Measurements from ENCODE around the gene ZCCHC4. TPM values are rescaled to one million over a fixed set of nuclear protein-coding genes. Genes with fewer than 3 reads are reported as not detected.
"Not testable (repeated sequence)": the region's sequence is repeated elsewhere in the genome, so short reads cannot be mapped to it uniquely, and the experiment has no call there.

ZCCHC4 gene
- total RNA-seq, 1 donor from 2014 or later, result 7.0 TPM

GRCh38 chr4:25370242-25370641 is 57.7 kb downstream of the ZCCHC4 start:
- no peak overlapping the region for H3K4me3 ChIP-seq (ENCODE audit: low read depth, low read length)
- DNase-seq (ENCODE audit: low read depth), result no peak
- no peaks in the 10 kb centered on the region for H3K27me3 ChIP-seq (ENCODE audit: control insufficient read depth, insufficient read depth, low read length)
- TF ChIP-seq CTCF (IDR thresholded peaks at IDR 0.05; ENCODE audit: insufficient read depth, low read length, poor library complexity, severe bottlenecking), result no peak
- H3K36me3 ChIP-seq (ENCODE audit: control insufficient read depth, insufficient read depth, low read length), result peaks cover 2% of the 10 kb centered on the region

- H3K4me3 ChIP-seq (ENCODE audit: low read depth, low read length); H3K27me3 ChIP-seq (ENCODE audit: control insufficient read depth, insufficient read depth, low read length); H3K36me3 ChIP-seq (ENCODE audit: control insufficient read depth, insufficient read depth, low read length); DNase-seq (ENCODE audit: low read depth): not testable (repeated sequence)
Measured at GRCh38 chr4:25372549-25372948, 60.0 kb downstream of the ZCCHC4 start.

GRCh38 chr4:25376754-25377571 is 64.4 kb downstream of the ZCCHC4 start, which contains the start of gene ANAPC4:
TSS of gene ANAPC4 (plus strand) at chr4:25377263. CDS start at chr4:25377428, 165 bp downstream.
- no peak for TF ChIP-seq CTCF (IDR thresholded peaks at IDR 0.05; ENCODE audit: insufficient read depth, low read length, poor library complexity, severe bottlenecking)
- H3K36me3 ChIP-seq (ENCODE audit: control insufficient read depth, insufficient read depth, low read length), result no peaks in the 10 kb centered on the region
- peak; percentile 38 for DNase-seq (ENCODE audit: low read depth)
- peak within 1 kb of the TSS; percentile 65 for H3K4me3 ChIP-seq (ENCODE audit: low read depth, low read length)
- H3K27me3 ChIP-seq (ENCODE audit: control insufficient read depth, insufficient read depth, low read length), result no peaks in the 10 kb centered on the region

- H3K27me3 ChIP-seq (ENCODE audit: control insufficient read depth, insufficient read depth, low read length), result no peaks in the 10 kb centered on the region
- no peaks in the 10 kb centered on the region for H3K36me3 ChIP-seq (ENCODE audit: control insufficient read depth, insufficient read depth, low read length)
- H3K4me3 ChIP-seq (ENCODE audit: low read depth, low read length), result peak overlapping the region; percentile 65
- no peak for TF ChIP-seq CTCF (IDR thresholded peaks at IDR 0.05; ENCODE audit: insufficient read depth, low read length, poor library complexity, severe bottlenecking)
- DNase-seq (ENCODE audit: low read depth), result no peak
Measured at GRCh38 chr4:25377572-25378436, 65.2 kb downstream of the ZCCHC4 start.

GRCh38 chr4:25378437-25378743 is 65.8 kb downstream of the ZCCHC4 start:
- no peak overlapping the region for H3K4me3 ChIP-seq (ENCODE audit: low read depth, low read length)
- no peak for TF ChIP-seq CTCF (IDR thresholded peaks at IDR 0.05; ENCODE audit: insufficient read depth, low read length, poor library complexity, severe bottlenecking)
- H3K27me3 ChIP-seq (ENCODE audit: control insufficient read depth, insufficient read depth, low read length), result no peaks in the 10 kb centered on the region
- no peaks in the 10 kb centered on the region for H3K36me3 ChIP-seq (ENCODE audit: control insufficient read depth, insufficient read depth, low read length)
- DNase-seq (ENCODE audit: low read depth), result no peak

GRCh38 chr4:25379591-25379990 is 67.0 kb downstream of the ZCCHC4 start:
- DNase-seq (ENCODE audit: low read depth), result no peak
- H3K4me3 ChIP-seq (ENCODE audit: low read depth, low read length), result no peak overlapping the region
- H3K36me3 ChIP-seq (ENCODE audit: control insufficient read depth, insufficient read depth, low read length), result no peaks in the 10 kb centered on the region
- TF ChIP-seq CTCF (IDR thresholded peaks at IDR 0.05; ENCODE audit: insufficient read depth, low read length, poor library complexity, severe bottlenecking), result no peak
- no peaks in the 10 kb centered on the region for H3K27me3 ChIP-seq (ENCODE audit: control insufficient read depth, insufficient read depth, low read length)

All from kidney epithelial cell (primary cell).